Subcutaneous abdominal adipose tissue (tissue), 5 donors: ENCODE measurements around the gene HDAC5.

ENCODE experiments used
- H3K27ac ChIP-seq: one replicate; pipeline ENCODE4 v1.7.0; 2013; ENCODE audit warnings: low read depth, mild to moderate bottlenecking, inconsistent platforms, low read length, moderate library complexity
- H3K27me3 ChIP-seq, 5 donors: one replicate each; pipeline ENCODE4 v1.7.0; 2013; ENCODE audit warnings: low read length in 5 of 5, inconsistent platforms in 1 of 5; ENCODE audit not compliant: control insufficient read depth in 5 of 5, insufficient read depth in 4 of 5
- H3K36me3 ChIP-seq, 5 donors: one replicate each; pipeline ENCODE4 v1.7.0; 2013; ENCODE audit warnings: low read length in 5 of 5; ENCODE audit not compliant: control insufficient read depth in 5 of 5, insufficient read depth in 5 of 5
- H3K4me1 ChIP-seq, 5 donors: one replicate each; pipeline ENCODE4 v1.7.0; 2013; ENCODE audit warnings: low read length in 5 of 5, mild to moderate bottlenecking in 3 of 5, moderate library complexity in 1 of 5; ENCODE audit not compliant: control insufficient read depth in 5 of 5, insufficient read depth in 5 of 5
- H3K4me3 ChIP-seq, 5 donors: one replicate each; pipeline ENCODE4 v1.7.0; 2013; ENCODE audit warnings: low read length in 5 of 5, low read depth in 1 of 5
- H3K9ac ChIP-seq, 5 donors: one replicate each; pipeline ENCODE4 v1.7.0; 2013; ENCODE audit warnings: low read length in 5 of 5, mild to moderate bottlenecking in 4 of 5, moderate library complexity in 3 of 5
- H3K9me3 ChIP-seq, 5 donors: one replicate each; pipeline ENCODE4 v1.7.0; 2013; ENCODE audit warnings: low read length in 5 of 5; ENCODE audit not compliant: control insufficient read depth in 5 of 5
- donor health status: healthy.
- donor health status: healthy.
- donor health status: healthy.
- donor health status: healthy.
- donor health status: healthy.

HDAC5 gene

DNA sequence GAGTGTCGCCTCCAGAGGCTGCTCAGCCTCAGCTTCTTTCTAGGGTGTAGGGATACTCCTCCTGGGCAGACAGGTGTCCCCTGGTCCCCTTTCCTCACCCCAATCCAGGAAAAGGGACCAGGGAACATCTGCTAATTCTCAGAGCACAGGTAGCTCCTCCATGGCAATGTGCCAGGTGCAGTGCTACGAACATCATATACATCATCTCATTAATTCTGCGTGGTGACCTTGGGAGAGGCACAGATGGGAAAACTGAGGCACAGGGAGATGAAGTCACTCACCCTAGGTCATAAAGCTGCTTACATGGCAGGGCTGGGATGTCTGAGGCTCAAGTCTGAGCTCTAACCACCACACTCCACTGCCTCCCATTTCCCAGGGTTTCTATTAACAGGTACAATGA lies 11.7 kb downstream of the HDAC5 start:
- Histone ChIP-seq H3K9ac (peak overlapping the region in 2 of 5 donors; percentile 4 to 11), H3K4me3 (peak overlapping the region in 1 of 5 donors; percentile 67), H3K36me3 (peaks cover 0 to 38% (median 23%) of the 10 kb centered on the region in 5 donors), H3K9me3 (no peaks in the 10 kb centered on the region), H3K4me1 (peaks cover 36 to 87% (median 85%) of the 10 kb centered on the region in 5 donors), H3K27me3 (no peaks in the 10 kb centered on the region), H3K27ac (peak overlapping the region; percentile 67)

GRCh38 chr17:44110823-44111633 lies 12.4 kb downstream of the HDAC5 start:
- peak overlapping the region; percentile 4 to 67 (median 54) for H3K4me3 ChIP-seq
- H3K4me1 ChIP-seq, result peaks cover 36 to 86% (median 85%) of the 10 kb centered on the region in 5 donors
- H3K27me3 ChIP-seq, result no peaks in the 10 kb centered on the region
- peak overlapping the region; percentile 67 for H3K27ac ChIP-seq
- peaks cover 0 to 30% (median 16%) of the 10 kb centered on the region in 5 donors for H3K36me3 ChIP-seq
- H3K9me3 ChIP-seq, result no peaks in the 10 kb centered on the region
- peak overlapping the region; percentile 26 to 79 (median 65) for H3K9ac ChIP-seq

- Histone ChIP-seq H3K36me3 (peaks cover 0 to 28% (median 12%) of the 10 kb centered on the region in 5 donors), H3K27me3 (no peaks in the 10 kb centered on the region), H3K4me1 (peaks cover 36 to 82% (median 77%) of the 10 kb centered on the region in 5 donors), H3K9ac (peak overlapping the region; percentile 16 to 79 (median 63)), H3K4me3 (peak overlapping the region; percentile 4 to 67 (median 54)), H3K27ac (peak overlapping the region; percentile 67), H3K9me3 (no peaks in the 10 kb centered on the region)
Observed at GRCh38 chr17:44110011-44110686, 13.3 kb downstream of the HDAC5 start.

GRCh38 chr17:44109312-44109630 lies 14.2 kb downstream of the HDAC5 start:
- H3K27me3 ChIP-seq, result no peaks in the 10 kb centered on the region
- peak overlapping the region in 3 of 5 donors; percentile 59 to 79 (median 63) for H3K9ac ChIP-seq
- no peak overlapping the region for H3K4me3 ChIP-seq
- peaks cover 0 to 28% (median 13%) of the 10 kb centered on the region in 5 donors for H3K36me3 ChIP-seq
- H3K9me3 ChIP-seq, result no peaks in the 10 kb centered on the region
- H3K27ac ChIP-seq, result peak overlapping the region; percentile 37
- H3K4me1 ChIP-seq, result peaks cover 34 to 73% (median 68%) of the 10 kb centered on the region in 5 donors

- peaks cover 0 to 23% (median 11%) of the 10 kb centered on the region in 5 donors for H3K36me3 ChIP-seq
- H3K27ac ChIP-seq, result peak overlapping the region; percentile 57
- peak overlapping the region in 3 of 5 donors; percentile 39 to 59 (median 52) for H3K9ac ChIP-seq
- peaks cover 30 to 67% (median 62%) of the 10 kb centered on the region in 5 donors for H3K4me1 ChIP-seq
- peak overlapping the region in 1 of 5 donors; percentile 15 for H3K4me3 ChIP-seq
- no peaks in the 10 kb centered on the region for H3K9me3 ChIP-seq
- no peaks in the 10 kb centered on the region for H3K27me3 ChIP-seq
Observed at GRCh38 chr17:44108440-44109311, 14.8 kb downstream of the HDAC5 start.

GRCh38 chr17:44106801-44107200 lies 16.6 kb downstream of the HDAC5 start:
- H3K9me3 ChIP-seq, result no peaks in the 10 kb centered on the region
- no peak overlapping the region for H3K4me3 ChIP-seq
- H3K9ac ChIP-seq, result no peak overlapping the region
- H3K27ac ChIP-seq, result no peak overlapping the region
- peaks cover 26 to 49% (median 43%) of the 10 kb centered on the region in 5 donors for H3K4me1 ChIP-seq
- no peaks in the 10 kb centered on the region for H3K27me3 ChIP-seq
- peaks cover 0 to 25% (median 17%) of the 10 kb centered on the region in 5 donors for H3K36me3 ChIP-seq

GRCh38 chr17:44105941-44106340 lies 17.5 kb downstream of the HDAC5 start:
- no peaks in the 10 kb centered on the region for H3K9me3 ChIP-seq
- H3K4me3 ChIP-seq, result no peak overlapping the region
- H3K27me3 ChIP-seq, result no peaks in the 10 kb centered on the region
- H3K36me3 ChIP-seq, result peaks cover 0 to 30% (median 21%) of the 10 kb centered on the region in 5 donors
- H3K9ac ChIP-seq, result no peak overlapping the region
- peaks cover 22 to 40% (median 35%) of the 10 kb centered on the region in 5 donors for H3K4me1 ChIP-seq
- H3K27ac ChIP-seq, result no peak overlapping the region

GRCh38 chr17:44105483-44105882 lies 18.0 kb downstream of the HDAC5 start:
- peaks cover 18 to 36% (median 30%) of the 10 kb centered on the region in 5 donors for H3K4me1 ChIP-seq
- H3K36me3 ChIP-seq, result peaks cover 0 to 30% (median 21%) of the 10 kb centered on the region in 5 donors
- H3K4me3 ChIP-seq, result no peak overlapping the region
- no peak overlapping the region for H3K27ac ChIP-seq
- H3K9ac ChIP-seq, result no peak overlapping the region
- no peaks in the 10 kb centered on the region for H3K27me3 ChIP-seq
- H3K9me3 ChIP-seq, result no peaks in the 10 kb centered on the region

- peaks cover 3 to 17% (median 11%) of the 10 kb centered on the region in 5 donors for H3K4me1 ChIP-seq
- H3K27ac ChIP-seq, result no peak overlapping the region
Observed at GRCh38 chr17:44102849-44103622, 20.4 kb downstream of the HDAC5 start.

More at GRCh38 chr17:44102849-44103622, 20.4 kb downstream of the HDAC5 start:
- peaks cover 0 to 33% (median 18%) of the 10 kb centered on the region in 5 donors for H3K36me3 ChIP-seq
- H3K4me3 ChIP-seq, result no peak overlapping the region
- H3K27me3 ChIP-seq, result no peaks in the 10 kb centered on the region
- H3K9ac ChIP-seq, result no peak overlapping the region
- H3K9me3 ChIP-seq, result no peaks in the 10 kb centered on the region
